PC-9 (cell line): ENCODE data around the gene SCRT2.

ENCODE experiments used
- CTCF ChIP-seq: fragments of 200-600 bp; sonication (generic); conservative IDR thresholded peaks from 2 replicates; pipeline ENCODE4 v1.6.1; 2017; ENCODE audit warnings: mixed run types, antibody characterized with exemption, mild to moderate bottlenecking, moderate library complexity
- EZH2 ChIP-seq: fragments of 200-600 bp; sonication (generic); IDR thresholded peaks from 2 replicates; pipeline ENCODE4 v1.8.0; 2017; ENCODE audit warnings: antibody characterized with exemption, low read depth

GRCh38 chr20:687468-688203 lies 12.0 kb upstream of the SCRT2 start:
- TF ChIP-seq CTCF: no peak
- no peak for TF ChIP-seq EZH2
